ENCODE data around the gene RAET1G.

DNA sequence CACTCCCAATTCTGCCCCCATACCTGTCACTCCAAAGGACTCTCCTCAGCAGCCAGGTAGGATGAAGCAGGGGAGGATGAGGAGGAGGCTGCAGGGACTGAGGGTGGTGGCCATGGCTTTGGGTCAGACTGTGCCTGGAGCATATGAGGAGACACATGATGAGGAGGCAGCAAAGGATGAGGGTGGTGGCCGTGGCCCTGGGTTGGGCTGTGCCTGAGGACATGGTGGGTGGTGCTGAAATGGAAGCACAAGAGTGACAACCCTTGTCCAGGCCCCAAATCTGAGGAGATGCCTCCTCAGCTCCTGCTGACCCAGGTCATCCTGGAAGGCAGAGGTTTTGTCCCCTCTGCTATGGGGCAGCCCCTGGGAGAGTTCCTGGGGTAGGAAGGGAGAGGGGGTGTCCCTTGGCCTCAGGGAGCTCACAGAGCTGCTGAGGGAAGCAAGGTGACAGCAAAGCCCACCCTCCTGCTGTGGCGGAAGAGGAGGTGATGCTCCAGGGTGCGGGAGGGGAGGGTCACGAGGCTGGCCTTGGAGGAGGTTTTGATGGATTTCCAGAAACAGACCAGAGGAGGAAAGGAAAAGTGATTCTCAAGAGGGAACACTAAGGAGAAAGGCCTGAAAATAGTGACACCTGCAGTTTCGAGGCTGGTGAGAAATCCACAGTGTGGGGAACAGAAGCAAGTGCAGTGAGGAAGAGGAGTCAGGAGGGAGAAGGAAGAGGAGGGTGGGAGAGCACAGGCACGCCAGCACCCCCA, 4.6 kb downstream of the RAET1G start:
- TF ChIP-seq, protein P1, sequence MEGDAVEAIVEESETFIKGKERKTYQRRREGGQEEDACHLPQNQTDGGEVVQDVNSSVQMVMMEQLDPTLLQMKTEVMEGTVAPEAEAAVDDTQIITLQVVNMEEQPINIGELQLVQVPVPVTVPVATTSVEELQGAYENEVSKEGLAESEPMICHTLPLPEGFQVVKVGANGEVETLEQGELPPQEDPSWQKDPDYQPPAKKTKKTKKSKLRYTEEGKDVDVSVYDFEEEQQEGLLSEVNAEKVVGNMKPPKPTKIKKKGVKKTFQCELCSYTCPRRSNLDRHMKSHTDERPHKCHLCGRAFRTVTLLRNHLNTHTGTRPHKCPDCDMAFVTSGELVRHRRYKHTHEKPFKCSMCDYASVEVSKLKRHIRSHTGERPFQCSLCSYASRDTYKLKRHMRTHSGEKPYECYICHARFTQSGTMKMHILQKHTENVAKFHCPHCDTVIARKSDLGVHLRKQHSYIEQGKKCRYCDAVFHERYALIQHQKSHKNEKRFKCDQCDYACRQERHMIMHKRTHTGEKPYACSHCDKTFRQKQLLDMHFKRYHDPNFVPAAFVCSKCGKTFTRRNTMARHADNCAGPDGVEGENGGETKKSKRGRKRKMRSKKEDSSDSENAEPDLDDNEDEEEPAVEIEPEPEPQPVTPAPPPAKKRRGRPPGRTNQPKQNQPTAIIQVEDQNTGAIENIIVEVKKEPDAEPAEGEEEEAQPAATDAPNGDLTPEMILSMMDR (IDR thresholded peaks at IDR 0.05) = no peak
- TF ChIP-seq POLR2A (IDR thresholded peaks at IDR 0.05) = no peak

Data from lower leg skin (tissue), 3 donors.